HG02759 (cell line): ENCODE results near the gene BTN3A1.

Experiments
- ATAC-seq: cut with Tn5 transposase; IDR thresholded peaks from one replicate; pipeline ENCODE4 v1.9.1; 2021; ENCODE audit warnings: mild to moderate bottlenecking, moderate library complexity; ENCODE audit not compliant: unreplicated experiment

The BTN3A1 gene

DNA sequence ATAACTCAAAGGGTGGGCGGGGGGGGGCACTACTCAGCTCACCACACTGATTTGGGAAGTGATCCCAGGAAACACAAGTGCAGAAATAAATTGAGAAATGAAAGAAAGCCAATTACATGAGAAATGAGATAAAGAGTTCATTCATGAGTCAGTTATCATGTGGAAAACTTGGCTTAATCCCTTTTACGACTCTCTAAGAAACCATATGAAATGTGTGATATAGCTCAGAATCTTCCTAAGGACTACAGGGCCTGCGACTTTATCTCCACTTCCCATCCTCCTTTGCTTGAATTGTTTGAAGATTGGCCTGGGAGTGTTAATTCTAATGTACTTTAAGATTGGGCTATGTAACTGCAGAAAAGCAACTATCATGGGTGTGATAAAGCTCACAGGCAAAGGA is 22.8 kb upstream of the BTN3A1 start:
- no peak for ATAC-seq

DNA sequence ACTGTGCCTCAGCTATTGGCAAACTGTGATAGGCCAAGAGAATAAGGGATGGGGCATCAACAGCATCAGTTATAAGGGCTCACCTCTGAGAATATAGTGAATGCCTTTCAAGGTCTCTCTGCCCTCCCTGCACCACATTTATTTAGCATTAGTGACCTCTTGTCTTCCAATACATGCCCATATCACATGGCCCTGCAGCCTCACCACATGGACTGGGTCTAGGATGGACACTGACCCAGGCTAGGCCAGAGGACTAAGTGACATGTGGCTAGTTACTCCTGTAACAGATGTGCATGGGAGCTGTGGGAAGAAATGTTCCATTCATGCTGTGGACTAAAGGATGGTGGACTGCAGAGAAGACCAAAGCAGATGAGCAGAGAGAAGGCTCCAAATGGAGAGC is 22.3 kb upstream of the BTN3A1 start:
- ATAC-seq: no peak

DNA sequence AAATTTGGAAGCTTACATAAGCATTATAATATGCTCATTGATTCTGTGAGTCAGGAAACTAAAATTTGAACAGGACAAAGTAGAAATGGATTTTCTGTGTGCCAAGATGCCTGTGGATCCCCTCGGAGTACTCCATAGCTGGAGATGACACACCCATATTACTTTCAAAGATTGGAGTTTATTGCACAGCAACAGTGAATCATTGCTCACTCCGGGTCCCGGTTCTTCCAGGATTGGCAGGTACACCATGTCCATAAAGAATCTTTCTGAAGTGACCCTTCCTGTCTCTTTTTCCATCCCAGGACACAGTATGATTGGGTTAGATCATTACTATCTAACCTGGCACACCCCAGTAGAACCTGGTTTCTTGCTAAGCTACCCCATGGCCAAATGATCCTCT is 21.8 kb upstream of the BTN3A1 start:
- no peak for ATAC-seq

DNA sequence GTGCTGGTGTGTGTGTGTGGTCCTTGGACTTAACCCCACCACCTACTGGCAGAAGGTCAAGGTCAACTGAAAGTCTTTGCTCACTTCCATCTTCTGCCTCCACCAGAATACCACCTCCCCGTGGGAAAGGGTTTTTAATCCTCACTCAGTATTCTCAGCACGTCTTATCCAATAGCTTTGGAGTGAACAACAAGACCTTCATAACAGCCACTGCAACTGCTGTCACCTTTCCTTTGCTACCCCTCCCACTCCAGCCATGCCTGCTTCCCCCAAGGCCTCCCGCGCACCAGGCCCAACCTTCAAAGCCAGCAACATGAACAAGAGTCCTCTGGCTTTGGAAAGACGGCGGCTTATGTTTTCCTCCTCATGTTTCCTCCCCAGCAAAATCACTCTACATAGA is 20.0 kb upstream of the BTN3A1 start:
- no peak for ATAC-seq

DNA sequence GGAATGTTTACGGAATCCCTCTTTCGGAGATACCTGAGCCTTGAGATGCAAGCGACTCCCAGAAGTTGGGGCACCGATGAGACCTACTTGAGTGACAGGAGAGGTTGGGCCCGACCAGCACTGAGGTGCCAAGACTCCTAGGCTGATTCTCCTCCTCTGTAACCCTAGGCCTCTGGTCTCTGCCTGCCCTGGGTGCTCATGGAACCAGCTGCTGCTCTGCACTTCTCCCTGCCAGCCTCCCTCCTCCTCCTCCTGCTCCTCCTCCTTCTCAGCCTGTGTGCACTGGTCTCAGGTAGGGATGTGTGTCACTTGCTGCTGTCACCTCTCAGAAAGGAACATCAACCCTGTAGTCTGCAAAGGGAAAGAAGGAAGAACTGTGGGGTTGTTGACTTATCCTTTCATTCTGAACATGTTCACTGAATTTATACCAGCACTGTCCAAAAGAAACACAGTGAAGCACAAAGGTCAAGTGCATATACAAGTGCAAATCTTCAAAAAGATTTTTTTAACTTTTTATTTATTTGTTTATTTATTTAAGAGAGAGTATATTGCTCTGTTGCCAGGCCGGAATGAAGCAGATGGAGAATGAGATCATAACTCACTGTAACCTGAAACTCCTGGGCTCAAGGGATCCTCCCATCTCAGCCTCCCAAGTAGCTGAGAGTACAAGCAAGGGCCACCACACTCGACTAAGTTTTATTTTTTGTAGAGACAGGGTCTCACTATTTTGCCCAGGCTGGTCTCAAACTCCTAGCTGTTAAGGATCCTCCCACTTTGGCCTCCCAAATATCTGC is 18.3 kb upstream of the BTN3A1 start:
- no peak for ATAC-seq

DNA sequence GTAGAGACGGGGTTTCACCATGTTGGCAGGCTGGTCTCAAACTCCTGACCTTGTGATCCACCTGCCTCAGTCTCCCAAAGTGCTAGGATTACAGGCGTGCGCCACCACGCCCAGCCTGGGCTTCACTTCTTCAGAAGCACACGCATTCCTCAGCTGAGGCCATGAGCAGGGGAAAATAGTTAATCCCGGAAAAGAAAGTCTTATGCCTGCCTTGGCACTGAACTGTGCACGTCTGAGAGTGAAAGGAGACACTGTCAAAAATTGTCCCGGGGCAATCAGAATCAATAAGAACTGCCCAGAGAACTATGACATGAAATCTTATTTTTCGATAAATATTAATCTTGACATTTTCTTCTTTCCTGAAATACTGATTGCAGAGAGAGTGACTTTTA is 16.3 kb upstream of the BTN3A1 start:
- ATAC-seq: no peak

DNA sequence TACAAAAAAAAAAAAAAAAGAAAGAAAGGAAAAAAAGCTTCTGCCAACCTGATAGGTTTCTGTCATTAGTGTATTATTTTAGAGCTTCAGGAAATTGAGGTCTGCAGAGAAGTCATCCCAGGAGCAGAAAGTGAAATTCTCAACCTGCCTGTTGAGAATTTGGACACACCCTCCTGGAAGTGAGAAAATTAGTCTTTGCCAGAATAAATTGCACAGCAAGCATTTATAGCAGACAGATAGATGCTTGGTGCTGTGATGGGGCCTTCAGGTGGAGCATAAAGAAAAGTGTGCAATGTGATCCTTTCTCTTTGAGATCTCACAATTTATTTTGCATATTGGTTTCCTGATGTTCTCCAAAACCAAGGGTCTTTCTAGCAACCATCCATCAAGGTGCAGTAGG is 14.5 kb upstream of the BTN3A1 start:
- no peak for ATAC-seq

DNA sequence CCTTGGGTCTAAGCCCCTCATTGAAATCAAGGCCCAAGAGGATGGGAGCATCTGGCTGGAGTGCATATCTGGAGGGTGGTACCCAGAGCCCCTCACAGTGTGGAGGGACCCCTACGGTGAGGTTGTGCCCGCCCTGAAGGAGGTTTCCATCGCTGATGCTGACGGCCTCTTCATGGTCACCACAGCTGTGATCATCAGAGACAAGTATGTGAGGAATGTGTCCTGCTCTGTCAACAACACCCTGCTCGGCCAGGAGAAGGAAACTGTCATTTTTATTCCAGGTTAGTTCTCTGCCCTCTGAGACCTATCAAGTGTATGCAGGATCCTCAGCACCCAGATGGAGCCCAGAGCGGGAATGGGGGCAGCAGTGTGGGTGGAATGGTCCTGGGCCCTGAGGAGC is 14.1 kb upstream of the BTN3A1 start:
- ATAC-seq: no peak

DNA sequence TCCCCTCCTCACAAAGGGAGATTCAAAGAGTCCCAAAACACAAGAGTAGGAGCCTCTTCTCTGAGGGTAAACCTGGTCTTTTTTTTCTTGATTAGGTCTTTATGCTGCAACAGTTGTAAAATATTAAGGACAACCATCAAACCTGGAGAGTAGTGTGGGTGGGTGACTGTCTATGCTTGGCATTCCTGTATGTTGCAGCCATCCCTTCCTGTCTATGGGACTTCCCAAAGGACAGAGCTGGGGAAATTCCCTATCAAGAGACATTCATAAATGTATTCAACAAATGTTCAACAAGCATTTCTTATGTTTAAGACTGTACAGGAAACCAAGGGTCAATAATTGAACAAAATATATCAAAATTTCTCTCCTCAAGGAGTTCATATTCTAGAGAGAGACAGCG is 13.6 kb upstream of the BTN3A1 start:
- ATAC-seq: no peak

DNA sequence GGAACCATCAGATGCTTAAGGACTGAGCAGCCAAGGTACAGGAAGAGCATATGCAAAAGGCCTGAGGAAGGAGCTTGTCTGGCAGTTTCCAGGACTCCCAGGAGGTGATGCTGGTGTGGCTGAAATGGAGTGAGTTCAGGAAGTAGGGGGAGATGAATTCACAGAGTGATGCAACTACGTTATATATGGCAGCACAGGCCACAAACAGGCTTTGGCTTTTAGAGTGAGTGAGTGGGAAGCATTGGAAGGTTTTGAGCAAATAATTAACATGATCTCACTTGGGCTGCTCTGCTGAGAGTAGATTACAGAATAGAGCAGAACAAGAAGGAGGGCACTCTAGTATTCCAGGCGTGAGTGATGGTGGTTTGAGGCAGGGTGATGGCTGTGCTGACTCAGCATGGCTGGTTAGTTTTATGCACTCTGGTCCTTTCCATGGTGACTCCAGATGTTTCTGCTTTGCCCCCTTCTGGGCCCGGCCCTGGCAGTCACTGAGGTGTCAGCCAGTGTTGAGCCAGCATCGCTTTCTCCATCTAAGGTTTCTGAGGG is 12.7 kb upstream of the BTN3A1 start:
- ATAC-seq: no peak

DNA sequence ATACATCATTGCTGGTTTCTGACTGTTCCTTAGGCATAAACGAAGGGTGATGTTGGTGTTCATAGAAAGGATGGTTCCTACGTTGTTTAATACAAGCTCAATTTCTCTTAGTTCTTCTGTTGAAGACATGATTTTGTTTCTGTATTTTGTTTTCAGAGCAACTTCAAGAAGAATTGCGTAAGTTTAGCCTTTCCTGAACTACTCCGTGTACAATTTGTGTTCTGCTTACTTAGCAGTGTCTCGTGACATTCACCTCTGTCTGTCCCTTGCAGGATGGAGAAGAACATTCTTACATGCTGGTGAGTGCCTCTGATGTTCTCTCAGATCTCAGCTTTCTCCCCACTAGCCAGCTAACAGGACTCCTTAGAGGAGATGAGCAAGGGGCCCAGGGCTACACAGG is 11.5 kb upstream of the BTN3A1 start:
- no peak for ATAC-seq

DNA sequence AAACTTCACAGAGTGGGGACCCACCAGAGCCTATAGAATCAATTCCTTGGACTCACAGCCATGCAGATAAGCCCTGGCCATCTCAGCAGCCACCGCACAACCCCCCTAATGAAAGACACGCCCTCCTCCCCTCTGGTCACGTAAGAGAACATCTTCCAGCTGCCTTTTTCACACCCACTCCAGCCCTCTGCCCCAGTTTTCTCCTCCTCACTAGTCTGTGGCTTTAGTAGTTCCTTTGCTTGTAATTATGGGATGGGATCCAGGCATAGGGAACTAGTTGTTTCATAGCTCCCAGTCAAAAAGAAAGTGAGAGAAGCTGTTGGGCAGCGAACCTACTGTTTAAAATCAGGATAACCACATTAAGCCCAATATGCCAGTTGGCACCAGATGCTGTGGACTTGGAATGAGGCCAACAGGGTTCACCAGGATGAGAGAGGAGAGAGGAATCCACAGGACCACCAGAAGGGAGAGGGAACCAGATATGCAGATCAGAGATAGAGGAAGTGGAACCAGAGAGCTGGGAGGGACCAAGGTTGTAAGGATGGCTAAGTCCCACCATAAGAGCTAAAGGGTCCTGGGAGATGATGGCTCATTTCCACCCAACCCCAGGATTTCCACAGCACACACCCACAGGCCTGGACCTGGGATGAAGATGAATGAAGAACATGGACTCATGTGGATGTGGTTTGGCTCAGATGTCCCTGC is 9.0 kb upstream of the BTN3A1 start:
- no peak for ATAC-seq

DNA sequence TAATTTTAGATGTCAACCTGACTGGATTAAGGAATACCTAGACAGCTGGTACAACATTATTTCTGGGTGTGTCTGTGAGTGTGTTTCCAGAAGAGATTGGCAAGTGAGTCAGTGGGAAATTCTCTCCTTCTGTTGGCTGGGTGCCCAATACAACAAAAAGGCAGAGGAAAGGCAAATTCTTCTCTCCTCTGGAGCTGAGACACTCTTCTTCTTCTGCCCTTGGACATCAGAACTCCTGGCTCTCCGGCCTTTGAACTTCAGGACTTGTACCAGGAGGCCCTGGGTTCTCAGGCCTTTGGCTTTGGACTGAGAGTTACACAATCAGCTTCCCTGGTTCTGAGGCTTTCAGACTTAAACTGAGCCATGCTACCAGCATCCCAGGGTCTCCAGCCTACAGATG is 7.8 kb upstream of the BTN3A1 start:
- ATAC-seq: no peak

DNA sequence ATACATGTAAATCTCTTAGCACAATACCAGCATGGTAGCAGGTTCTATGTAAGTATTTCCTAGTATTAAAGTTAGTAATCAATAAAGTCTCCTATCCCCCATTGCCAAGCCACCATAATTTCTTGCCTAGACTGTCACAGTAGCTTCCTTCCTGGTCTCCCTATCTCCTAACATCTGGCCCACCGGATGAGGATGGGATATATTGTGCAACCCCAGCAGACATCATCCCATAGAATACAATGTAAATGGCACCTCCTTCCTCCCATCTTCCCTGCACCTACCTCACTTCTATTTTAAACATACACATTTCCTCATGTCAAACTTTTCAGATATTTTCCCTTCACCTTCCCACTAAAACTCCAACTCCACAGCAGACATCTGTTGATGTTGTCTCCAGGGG is 3.5 kb upstream of the BTN3A1 start:
- no peak for ATAC-seq

DNA sequence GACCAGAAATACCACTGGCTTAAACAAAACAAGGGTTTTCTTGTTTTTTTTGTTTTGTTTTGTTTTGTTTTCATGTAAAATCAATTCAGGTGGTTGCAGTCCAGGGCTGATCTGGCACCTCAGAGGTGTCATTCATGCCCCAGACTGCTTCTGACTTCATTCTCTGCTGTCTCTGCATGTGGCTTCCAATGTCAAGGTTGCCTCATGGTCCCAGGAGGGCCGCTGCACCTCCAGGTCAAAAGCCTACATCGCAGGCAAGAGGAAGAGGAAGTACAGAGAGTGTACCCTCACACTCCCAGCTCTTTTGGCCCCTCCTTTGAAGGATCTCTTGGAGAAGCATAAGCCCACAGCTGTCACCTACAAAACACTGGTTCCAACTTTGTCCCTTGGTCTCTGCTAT is 1.4 kb upstream of the BTN3A1 start:
- no peak for ATAC-seq

DNA sequence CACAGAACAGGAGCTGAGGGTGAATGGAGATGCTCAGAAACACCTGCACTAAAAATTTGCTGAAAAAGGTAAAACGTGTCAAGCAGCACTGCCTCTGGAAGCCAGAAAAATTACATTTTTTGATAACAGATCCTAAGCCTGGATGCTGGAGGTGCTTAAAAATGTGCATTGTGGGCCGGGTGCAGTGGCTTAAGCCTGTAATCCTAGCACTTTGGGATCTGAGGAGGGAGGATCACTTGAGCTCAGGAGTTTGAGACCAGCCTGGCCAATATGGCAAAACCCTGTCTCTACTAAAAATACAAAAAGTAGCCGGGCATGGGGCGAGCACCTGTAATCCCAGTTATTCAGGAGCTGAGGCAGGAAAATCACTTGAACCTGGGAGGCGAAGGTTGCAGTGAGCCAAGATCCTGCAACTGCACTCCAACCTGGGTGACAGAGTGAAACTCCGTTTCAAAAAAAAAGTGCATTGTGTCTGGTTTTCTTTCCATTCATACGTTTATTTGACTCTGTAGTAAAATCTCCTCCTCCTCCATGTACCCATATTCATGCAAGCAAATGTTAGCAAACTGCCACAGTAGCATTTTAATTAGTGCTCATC is 587 bp upstream of the BTN3A1 start:
- peak; percentile 19 for ATAC-seq

DNA sequence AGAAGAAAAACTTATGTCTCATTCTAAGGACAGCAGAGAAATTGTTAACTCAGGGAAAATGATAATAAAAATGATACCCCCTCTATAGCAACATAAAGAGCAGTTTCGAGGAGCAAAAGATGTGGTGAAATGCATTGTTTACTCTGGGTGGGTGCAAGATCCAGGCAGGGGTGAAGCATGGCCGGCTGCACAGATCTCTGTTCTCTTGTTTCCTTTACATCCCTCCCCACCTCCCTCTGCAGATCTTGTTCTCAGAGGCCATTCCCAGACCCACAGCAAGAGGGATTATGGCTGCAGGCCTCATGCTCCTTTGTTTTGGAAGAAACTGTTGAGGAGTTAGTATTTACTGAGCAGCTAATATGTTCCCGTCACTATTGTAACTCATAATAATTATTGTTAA is 1.8 kb downstream of the BTN3A1 start:
- no peak for ATAC-seq

DNA sequence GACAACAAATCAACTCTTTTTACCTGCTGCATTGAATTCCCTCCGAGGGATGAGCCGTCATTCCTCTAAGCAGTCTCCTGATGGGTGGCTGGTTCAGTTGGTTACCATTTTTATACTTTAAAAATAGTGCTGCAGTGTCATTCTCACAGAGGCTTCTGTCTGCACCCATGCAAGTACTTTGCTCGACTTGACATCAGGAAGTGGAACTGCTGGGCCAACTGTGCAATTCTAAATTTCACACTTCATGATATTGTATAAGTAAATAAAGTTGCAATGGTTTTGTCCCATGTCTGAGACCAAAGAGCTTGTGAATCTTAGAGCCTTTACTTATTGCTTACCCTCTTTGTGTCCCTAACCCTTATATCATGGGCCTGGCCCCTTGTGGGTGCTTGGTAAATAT is 2.5 kb downstream of the BTN3A1 start:
- ATAC-seq: no peak

DNA sequence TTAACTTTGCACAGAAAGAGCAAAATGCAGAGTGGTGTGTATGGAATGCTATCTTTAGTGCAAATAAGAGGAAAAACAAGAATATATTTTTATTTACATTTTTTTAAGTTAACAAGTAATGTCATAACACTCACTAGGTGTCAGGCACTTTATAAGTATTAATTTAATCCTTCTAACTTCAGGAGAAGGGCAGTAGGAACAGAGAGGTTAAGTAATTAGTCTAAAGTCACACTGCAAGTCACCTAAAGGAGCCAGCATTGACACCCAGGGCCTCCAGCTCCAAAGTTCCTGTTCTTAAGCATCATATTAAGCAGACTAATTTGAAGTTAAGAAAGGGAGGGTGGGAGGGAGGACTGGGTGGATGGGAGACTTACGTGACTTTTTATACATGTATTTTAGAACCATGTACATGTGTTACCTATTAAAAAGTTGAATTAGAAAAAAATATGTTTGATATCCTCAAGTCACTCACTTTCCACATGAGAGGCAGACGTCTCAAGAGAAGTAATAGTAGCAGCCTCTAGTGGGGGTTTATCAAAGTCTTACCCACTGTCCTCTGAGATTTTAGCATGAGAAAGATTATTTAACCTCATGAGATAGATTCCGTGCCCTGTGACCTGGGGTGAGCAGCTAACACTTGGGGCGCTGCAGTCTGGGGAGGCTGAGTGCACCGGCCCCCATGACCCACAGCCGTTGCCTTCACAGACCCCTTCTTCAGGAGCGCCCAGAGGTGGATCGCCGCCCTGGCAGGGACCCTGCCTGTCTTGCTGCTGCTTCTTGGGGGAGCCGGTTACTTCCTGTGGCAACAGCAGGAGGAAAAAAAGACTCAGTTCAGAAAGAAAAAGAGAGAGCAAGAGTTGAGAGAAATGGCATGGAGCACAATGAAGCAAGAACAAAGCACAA is 7.0 kb downstream of the BTN3A1 start:
- ATAC-seq: no peak

DNA sequence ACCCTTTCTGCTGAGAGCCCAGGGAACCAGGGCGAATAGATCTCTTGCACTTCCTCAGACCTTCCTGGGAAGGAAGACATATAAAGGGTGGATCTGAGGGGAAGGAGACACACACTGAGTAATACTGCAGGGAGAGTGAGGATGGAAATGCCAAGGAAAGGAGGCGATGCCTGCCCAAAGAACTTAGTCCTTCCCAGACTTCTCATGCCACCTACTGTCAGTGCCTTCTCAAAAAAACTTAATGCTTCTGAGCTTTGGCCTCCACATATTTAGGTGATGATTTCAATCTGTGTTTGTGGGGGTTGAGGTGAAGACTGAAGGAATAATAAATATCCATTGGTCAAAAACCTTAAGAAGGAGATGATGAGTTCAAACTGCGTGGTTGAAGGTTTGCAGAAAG is 9.7 kb downstream of the BTN3A1 start:
- ATAC-seq: no peak

DNA sequence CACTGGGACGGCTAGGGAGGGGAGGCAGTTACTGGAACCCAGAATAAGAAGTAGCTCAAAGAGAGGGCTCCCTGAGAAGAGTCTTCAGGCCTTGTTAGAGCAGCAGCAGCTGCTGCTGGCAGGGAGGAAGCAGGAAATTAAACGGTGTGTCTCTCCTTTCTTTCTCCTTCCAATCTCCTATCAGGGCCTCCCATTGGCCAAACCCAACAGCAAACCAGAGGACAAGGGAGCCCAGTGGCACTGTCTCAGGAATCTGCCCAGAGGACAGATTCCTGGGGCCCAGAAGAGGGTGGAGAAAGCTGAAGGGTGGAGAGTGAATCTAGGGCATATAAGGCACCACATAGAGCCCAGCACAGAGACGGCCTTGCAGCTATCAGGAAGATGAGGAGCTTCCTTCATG is 10.2 kb downstream of the BTN3A1 start:
- no peak for ATAC-seq
